GM19035 (cell line): ENCODE measurements around the gene ENO4.

Experiments used
- ATAC-seq: cut with Tn5 transposase; IDR thresholded peaks from one replicate; pipeline ENCODE4 v1.9.1; 2021; ENCODE audit not compliant: unreplicated experiment

ENO4 gene, protein sequence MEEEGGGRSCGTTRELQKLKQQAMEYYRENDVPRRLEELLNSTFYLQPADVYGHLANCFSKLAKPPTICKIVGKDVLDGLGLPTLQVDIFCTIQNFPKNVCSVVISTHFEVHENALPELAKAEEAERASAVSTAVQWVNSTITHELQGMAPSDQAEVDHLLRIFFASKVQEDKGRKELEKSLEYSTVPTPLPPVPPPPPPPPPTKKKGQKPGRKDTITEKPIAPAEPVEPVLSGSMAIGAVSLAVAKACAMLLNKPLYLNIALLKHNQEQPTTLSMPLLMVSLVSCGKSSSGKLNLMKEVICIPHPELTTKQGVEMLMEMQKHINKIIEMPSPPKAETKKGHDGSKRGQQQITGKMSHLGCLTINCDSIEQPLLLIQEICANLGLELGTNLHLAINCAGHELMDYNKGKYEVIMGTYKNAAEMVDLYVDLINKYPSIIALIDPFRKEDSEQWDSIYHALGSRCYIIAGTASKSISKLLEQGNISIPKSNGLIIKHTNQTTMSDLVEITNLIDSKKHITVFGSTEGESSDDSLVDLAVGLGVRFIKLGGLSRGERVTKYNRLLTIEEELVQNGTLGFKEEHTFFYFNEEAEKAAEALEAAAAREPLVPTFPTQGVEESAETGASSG

GRCh38 chr10:116849248-116850057, at the start of gene ENO4:
Gene ENO4, plus strand, starts transcription at chr10:116849499. Its CDS starts 68 bp downstream, at chr10:116849567.
- peak; percentile 56 for ATAC-seq

GRCh38 chr10:116800286-116800929, 48.9 kb upstream of the ENO4 start:
- no peak for ATAC-seq

GRCh38 chr10:116801658-116802057, 47.6 kb upstream of the ENO4 start:
- no peak for ATAC-seq

DNA sequence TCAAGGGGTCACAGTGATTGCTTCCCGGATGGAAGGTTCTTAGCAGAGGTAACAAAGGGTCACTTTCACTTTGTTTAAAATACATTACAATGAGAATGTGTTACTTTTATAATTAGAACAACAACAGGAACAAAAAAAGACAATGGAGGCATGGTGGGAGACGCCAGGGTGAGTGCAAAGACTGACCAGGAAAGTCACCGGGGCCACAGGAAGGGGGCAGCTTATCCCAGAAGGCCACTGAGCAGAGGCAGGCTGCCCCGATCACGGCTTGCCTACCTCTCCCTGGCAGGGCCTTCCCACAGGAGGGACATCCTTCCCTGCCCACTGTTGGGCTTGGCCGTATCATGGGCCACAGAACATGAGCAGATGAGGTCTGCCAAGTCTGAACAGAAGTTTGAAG, 46.8 kb upstream of the ENO4 start:
- ATAC-seq, result no peak

- no peak for ATAC-seq
Observed at GRCh38 chr10:116802876-116803275, 46.4 kb upstream of the ENO4 start.

DNA sequence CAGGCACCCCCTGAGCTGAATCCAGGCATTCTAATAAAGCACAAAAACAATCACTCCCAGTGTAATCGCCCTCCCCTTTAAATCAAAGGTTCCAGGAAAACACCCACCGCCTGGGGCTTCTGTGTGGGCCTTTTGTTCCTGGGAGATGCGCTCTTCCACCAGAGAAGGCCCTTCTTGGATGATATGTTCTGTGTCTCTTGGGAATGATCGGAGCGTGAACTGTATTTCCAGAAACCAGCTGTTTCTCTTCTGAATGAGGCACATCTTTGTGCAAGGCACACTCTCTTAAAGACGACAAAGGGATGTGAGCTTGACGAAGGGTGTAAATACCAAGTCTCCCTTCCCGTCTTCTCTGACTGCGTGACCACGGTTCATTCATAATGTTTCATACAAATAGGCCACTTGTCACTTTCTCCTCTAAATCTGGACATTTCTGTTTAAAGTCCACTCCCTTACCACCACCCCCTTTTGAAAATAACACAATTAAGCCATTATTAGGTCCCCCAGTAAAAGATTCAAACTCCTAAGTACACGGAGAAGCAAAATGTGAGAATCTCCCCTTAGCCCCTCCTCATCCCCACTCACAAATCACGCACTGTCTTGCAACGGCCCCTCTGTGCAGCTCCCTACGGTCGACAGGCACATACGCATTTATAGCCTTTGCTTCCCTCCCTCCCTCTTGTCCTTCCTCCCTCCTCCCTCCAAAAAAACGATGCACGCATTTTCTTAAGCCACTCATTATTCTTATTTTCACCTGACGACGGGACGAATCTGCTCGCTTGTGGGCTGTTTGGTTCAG, 45.6 kb upstream of the ENO4 start:
- ATAC-seq, result no peak

DNA sequence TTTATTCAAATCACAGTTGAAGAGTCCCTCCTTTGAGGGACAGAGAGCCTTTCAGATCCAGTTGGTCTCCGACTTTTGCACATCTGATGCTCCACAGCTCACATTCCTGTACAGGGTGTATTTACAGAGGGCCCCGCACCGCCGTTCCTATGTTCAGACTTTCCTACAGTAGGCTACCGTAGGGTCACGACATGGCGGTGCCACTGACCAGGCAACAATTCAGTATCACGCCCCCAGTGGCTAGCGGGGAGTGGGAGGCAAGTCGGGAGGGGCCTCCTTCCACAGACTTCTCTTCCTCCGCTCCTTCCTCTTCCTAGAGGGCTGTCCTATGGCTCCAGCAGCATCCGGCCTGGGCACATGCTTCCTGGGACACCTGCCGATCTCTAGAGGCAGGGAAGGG, 40.6 kb upstream of the ENO4 start:
- ATAC-seq, result no peak

DNA sequence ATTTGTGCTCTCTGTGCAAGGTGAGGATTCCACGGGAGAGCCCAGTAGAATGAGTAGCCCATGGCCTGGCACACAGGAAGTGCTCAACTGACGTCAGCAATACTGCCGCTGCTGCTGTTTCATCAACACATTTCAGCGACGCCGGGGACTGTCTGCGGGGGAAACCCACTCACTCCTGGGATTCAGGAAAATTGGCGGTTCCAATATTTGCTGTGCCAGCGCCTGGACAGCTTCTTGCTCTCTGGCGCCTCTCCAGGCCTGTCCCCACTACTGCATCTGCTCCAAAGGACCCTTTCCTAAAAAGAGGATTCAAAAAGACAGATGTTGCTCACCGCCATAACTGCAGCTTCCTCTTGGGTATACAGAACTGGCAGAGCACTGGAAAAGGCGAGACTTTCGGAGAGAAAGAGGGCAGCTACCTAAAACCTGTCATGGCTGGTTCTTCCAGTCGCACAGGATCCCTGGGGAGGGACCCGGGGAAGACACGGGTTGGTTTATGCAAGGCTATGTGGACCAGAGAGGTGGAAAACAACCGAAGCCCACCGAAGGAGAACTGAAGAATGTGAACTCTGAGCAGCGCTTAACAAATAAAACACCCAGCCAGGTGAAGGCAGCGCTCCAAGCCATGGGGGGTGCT, 39.7 kb upstream of the ENO4 start:
- no peak for ATAC-seq

GRCh38 chr10:116810120-116810500, 39.2 kb upstream of the ENO4 start:
- no peak for ATAC-seq

- no peak for ATAC-seq
Observed at GRCh38 chr10:116810895-116811294, 38.4 kb upstream of the ENO4 start.

DNA sequence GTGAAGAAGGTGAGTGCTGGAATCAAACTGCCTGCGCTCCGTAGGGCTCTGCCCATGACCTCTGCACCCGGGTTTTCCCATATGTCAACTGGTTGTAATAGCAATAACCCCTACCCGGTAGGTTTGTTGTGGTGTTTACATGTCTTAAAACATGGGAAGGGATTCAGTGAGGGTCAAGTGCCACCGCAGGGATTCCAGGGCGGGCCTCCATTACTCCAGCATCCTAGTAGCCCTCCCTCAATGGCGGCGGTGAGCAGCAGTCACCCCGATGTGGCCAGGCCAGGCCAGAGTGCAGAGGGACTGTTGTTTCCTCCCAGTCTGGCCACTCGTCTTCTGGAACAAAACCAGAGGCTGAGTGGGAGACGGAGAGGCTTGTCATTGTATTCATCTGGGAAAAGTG, 37.6 kb upstream of the ENO4 start:
- ATAC-seq, result no peak

DNA sequence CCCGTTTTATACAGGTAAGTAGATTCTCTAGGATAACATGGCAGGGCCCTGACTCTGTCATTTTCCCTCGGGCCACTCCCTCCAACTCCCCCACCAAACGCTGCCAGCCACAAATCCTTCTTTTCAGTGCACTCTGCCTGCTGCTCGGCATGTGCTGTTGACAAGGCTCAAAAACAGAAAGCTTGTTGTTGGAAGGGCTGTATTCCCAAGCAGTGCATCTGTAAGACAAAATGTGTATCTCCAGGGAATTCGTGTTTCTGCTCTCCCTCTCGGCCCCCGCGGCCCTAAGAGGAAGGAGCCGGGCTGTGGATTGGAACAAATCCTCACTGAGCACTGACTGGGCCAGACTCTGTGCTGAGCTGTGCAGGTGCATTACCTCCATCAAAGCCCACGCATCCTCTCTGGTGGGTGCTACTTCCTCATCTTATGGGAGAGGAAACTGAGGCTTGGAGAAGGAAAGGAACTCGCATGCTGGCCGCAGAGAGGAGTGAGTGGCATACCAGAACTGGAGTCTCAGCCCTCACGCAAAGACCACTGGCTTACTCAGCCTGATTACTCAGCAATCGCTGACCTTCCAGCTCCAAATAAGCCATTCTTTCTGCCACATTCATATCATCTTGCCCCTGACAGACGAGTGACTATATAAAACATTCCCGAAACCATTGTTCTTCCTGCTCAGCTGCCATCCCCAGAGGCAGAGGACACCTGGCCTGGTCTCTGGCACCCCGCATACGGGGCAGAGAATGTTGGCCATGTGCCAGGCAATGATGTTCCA, 33.5 kb upstream of the ENO4 start:
- no peak for ATAC-seq

- no peak for ATAC-seq
Observed at GRCh38 chr10:116817178-116817577, 32.1 kb upstream of the ENO4 start.

DNA sequence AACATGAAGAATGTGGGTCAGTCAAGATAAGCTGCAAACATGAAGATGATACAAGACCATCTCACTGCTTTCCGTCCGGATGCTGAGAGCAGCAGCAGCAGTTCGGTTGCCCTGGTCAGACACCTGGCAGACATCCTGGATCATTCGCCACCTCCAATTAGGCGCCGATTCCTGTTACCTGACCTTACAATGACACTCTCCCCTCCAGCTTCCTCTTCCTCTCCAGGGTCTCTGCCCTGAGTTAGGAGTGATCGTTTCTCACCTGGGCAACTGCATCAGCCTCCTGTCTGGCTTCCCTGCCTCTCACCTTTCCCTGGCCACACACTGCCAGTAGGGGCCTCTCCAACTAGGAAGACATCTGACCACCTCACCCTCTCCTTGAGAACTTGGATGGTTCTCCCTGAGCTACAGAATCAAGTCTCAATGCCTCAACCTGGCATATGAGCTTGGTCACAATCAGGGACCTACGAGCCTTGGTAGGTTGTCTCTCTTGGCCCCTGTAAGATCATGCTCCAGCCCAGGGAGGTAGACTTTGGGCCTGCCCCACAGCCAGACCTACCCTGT, 31.4 kb upstream of the ENO4 start:
- no peak for ATAC-seq

DNA sequence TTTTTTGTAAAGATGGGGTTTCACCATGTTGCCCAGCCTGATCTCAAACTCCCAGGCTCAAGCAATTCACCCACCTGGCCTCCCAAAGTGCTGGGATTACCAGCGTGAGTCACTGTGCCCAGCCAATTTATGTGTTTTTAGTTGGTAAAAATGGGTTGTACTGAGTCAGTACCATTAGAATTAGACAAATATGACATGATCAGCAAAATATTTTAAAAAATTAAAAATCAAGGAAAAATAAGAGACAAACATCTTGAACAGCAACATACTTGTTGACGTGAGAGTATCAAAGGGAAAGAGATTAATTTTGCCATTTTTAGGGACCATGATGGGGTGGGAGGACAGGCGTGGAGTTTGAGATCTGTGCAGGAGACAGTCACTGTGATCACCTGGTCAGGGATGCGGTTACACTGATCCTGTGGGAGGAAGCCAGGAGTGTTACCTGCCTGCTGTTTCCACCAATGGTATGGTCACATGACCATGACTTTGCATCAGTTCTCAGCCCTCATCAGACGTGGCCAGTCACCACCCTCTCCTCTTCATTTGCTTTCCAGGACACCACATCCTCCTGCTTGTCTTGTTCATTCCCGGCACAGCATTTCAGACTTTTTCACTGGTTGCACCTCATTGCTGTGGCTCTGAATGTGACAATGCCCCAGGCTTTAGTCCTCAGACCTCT, 29.2 kb upstream of the ENO4 start:
- ATAC-seq, result no peak

DNA sequence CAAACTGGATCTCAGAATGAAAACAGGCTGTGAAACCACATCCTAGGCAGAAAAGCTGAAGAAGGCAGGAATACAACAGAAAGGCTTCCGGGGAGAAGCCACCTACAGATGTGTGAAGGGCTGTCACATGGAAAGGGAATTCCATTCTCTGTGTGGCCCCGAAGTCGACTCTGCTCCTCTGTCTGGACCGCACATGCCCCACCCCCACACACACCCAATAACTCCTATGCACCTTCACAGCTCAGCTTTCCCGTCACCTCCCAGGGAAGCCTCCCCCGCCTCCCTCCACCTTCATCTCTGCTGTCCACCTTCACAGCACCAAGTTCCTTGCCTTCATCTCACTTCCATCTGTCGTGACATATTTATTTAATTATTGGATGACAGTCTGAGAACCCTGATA, 23.4 kb upstream of the ENO4 start:
- no peak for ATAC-seq

GRCh38 chr10:116826803-116827202, 22.5 kb upstream of the ENO4 start:
- ATAC-seq, result no peak

GRCh38 chr10:116827214-116827671, 22.1 kb upstream of the ENO4 start:
- ATAC-seq, result no peak
